ENCODE results near the gene SPATA6.

DNA sequence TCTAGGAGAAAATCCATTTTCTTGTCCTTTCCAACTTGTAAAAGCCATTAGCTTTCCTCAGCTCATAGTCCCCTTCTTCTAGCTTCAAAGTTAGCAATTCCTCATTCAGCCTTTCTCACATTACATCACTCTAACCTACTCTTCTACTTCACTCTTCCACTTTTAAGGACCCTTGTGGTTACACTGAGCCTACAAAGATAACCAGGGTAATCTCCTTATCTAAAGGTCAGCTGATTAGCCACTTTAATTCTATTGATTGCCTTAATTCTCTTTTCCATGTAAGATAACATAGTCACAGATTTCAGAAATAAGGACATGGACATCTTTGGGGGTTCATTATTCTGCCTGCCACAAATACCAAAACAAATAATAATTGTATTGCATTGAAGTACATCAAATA, 8.5 kb upstream of the SPATA6 start:
- TF ChIP-seq, protein P1, sequence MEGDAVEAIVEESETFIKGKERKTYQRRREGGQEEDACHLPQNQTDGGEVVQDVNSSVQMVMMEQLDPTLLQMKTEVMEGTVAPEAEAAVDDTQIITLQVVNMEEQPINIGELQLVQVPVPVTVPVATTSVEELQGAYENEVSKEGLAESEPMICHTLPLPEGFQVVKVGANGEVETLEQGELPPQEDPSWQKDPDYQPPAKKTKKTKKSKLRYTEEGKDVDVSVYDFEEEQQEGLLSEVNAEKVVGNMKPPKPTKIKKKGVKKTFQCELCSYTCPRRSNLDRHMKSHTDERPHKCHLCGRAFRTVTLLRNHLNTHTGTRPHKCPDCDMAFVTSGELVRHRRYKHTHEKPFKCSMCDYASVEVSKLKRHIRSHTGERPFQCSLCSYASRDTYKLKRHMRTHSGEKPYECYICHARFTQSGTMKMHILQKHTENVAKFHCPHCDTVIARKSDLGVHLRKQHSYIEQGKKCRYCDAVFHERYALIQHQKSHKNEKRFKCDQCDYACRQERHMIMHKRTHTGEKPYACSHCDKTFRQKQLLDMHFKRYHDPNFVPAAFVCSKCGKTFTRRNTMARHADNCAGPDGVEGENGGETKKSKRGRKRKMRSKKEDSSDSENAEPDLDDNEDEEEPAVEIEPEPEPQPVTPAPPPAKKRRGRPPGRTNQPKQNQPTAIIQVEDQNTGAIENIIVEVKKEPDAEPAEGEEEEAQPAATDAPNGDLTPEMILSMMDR (IDR thresholded peaks at IDR 0.05; ENCODE audit: extremely low read depth in 1 of 2, insufficient read depth in 1 of 2, low read depth in 1 of 2, low read length in 2 of 2), result no peak
- no peak for TF ChIP-seq POLR2AphosphoS5 (IDR thresholded peaks at IDR 0.05; ENCODE audit: insufficient read depth, low read depth, low read length)
- TF ChIP-seq POLR2A (IDR thresholded peaks at IDR 0.05; ENCODE audit: low read depth, low read length), result no peak
- TF ChIP-seq MYC (IDR thresholded peaks at IDR 0.05; ENCODE audit: low read depth, low read length), result no peak
- TF ChIP-seq EZH2 (IDR thresholded peaks at IDR 0.05; ENCODE audit: borderline replicate concordance, low read depth, low read length, severe bottlenecking), result no peak
- TF ChIP-seq, protein P2, sequence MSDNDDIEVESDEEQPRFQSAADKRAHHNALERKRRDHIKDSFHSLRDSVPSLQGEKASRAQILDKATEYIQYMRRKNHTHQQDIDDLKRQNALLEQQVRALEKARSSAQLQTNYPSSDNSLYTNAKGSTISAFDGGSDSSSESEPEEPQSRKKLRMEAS (IDR thresholded peaks at IDR 0.05; ENCODE audit: insufficient read depth, insufficient read length), result no peak
